HG03354 (cell line): ENCODE data around the gene HS3ST3A1.
"Not testable (repeated sequence)": the region's sequence is repeated elsewhere in the genome, so short reads cannot be mapped to it uniquely, and the experiment has no call there.

ENCODE experiments used
- ATAC-seq: cut with Tn5 transposase; IDR thresholded peaks from one replicate; pipeline ENCODE4 v1.9.1; 2021; ENCODE audit warnings: mild to moderate bottlenecking; ENCODE audit not compliant: unreplicated experiment, poor library complexity, severe bottlenecking

HS3ST3A1 gene

DNA sequence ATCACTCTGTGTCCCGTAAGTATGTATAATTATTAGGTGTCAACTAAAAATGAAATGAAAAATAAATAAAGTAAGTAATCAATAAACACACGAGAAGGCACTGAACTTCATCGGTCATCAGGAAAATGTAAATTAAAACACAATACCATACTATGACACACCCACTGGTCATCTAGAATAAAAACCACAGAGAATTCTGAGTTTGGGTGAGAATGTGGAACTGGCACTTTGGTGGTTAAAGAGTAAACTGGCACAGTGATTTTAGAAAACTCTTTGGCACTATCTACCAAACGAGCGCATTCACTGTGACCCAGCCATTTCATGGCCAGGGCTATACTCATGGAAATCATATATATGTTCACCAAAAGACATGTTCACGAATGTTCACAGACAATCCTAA is 98.2 kb downstream of the HS3ST3A1 start:
- ATAC-seq, result no peak

DNA sequence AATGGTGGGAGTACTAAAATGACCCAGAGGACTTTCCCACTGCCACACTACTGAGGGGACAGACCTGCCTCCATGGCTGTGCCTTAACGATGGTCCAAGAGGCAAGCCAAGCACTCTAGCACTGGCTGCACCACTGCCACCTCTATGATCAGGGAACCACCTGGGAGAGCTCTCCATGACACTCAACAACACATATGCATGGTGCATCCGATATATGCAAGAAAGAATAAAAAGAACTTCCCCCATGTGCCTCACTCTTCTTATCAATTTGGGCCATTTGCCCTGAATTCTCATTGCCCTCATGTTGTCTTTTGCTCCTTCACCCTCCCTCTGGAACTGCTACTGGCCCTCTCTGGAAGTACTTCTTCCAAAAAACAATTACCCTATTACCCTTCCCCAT is 99.5 kb downstream of the HS3ST3A1 start:
- no peak for ATAC-seq

DNA sequence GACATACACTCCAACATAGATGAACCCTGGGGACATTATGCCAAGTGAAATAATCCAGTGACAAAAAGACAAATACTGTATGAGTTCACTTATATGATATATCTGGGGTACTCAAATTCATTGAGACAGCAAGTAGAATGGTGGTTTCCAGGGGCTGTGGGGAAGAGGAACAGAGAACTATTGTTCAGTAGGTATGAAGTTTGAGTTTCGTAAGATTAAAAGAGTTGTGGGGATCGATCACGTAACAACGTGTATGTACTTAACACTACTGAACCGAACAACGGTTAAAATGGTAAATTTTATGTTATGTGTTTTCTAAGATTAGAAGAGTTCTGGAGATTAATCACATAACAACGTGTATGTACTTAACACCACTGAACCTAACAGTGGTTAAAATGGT is 100.8 kb downstream of the HS3ST3A1 start:
- ATAC-seq, result no peak

DNA sequence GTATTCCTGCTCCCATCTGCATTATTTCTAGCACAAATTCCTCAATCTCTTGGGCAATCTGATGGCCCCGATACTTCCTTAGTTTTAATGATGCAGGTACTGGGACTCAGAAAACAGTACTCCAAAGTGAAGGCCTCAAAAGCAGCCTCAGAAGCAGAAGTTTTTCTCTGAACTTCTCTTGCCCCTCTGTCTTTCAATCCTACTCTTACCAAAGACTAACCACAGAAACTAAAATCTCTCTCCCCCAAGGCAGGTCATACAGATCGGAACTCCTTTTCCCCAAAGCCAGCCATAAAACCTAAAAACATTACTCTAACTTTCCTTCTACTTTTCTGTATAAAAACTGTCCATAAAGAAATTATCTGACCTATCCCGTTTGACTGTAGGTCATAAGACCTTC is 103.5 kb downstream of the HS3ST3A1 start:
- ATAC-seq, result no peak

DNA sequence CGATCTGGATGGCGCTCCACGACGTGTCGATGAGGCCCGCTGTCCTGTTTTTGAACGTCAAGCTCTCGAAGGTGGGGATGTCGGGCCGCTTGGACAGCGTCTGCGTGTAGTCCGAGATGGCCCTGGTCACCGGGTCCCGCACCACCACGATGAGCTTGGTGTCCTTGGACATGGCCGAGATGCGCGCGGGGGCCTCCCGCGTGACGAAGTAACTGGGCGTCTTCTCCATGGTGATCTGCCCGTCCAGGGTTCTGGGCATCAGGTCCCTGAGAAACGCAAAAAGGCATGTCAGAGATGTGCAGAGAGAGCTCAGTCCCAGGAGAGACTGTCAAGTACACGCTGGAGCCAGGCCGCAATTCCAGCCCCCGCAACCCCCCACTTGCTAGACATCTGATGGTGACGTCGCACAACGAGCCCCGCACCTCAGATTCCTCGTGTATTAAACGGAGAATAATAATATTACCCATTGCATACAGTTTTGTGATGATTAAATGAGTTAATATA is 105.1 kb downstream of the HS3ST3A1 start:
- not testable (repeated sequence) for ATAC-seq

DNA sequence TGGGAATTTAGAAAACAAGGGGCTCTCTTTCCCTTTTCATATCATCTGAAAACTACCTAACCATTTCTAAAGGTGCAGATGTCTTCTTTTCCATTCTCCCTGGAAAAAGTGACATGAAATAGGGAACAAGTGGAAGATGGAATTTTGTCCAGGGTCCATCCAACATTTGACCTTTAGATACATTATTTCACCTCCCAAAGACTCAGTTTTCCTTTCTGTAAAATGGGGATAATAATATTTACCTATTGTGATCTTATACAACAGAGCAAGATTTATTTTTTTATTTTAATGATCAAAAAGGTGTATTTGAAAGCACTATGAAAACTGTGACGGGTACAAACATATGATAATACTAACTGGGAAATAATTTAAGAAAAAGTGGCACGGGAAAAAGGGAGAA is 106.3 kb downstream of the HS3ST3A1 start:
- no peak for ATAC-seq

DNA sequence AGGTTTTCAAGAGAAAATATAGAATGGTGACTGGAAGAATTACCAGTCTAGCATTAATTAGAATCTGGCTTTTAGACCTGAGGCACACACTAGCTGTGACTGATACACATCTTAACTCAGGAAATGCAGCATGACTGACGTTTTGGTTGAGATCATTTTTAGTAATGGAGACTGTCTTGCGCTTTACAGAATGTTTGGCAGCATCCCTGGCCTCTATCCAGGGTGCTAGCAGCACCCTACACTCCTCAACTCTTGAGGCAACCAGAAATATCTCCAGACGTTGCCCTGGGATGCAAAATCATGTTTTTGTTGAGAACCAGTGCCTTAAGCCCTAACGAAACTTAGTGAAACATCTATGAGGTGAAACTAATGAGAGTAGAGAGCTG is 109.0 kb downstream of the HS3ST3A1 start:
- no peak for ATAC-seq

DNA sequence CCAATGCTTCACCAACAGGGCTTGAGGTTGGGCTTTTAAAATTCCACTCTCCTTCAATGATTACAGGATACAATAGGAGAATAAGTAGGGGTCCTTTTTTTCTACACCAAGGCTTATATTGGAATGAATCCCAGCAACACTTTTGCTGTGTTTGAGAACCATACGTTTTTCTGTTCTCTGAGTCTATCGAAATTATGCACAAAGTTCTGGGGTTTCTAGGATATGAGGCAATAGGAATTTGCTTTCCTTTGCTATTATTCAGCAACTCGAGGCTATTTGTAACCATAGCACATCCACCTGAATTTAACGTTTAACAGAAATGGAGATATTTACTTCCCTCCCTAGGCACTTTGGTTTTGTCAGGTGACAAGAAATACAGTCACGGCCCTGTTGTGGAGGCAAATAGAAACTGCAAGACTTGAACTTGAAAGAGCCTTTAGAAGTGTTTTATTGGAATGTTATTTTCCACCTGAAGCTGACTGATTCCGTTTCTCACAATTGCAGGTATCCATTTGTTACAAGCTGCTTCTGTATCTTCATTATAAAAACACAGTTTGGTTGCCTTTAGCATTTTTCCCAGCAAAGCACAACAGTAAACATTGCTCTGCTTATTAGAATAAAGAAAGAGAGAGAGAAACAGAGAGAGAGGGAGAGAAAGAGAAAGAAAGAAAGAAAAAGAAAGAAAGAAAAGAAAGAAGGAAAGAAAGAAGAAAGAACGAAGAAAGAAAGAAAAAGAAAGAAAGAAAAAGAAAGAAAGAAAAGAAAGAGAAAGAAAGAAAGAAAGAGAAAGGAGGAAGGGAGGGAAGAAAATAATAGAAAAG is 109.6 kb downstream of the HS3ST3A1 start:
- no peak for ATAC-seq

DNA sequence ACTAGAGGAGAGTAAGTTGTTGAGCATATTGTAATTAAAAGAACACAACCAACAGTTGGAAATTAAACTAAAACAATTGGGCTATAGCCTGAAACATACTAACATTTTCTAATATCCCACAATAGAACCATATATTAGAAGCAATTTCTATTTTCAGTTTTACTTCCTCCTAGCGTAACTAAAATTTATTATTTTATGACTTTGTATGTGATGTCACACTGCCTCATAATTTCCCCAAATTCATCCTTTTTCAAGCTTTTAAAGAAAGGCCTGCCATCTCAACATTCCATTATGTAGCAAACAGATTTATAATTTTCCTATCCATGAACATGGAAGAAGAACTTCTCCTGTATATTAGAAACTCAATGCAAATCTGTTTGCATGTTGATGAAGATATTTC is 110.2 kb downstream of the HS3ST3A1 start:
- no peak for ATAC-seq

DNA sequence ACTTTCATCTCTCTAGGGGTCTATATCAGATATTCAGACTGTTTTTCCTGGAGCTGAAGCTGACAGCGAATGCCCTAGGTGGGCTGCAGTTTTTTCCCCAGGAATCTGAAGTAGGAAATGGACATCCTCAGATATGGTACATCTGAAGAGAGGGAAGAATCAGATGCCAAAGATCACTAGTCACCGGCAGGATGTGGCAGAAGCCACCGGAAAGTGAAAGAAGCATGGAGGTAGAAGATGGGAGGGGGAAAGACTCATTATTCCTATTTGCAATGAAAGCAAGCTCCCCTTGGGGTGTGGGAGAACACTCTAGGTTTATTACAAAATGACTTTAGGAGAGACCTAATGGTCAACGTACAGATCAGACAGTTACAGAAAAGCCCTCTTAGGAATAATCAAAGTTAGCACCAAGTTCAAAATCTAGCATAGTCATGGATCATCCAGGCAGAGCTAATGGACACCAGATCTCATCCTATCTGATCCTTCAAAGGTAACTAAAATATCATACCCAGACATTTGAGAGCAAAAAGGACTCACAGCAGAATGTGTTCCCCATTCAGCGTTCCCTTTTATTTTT is 110.7 kb downstream of the HS3ST3A1 start:
- no peak for ATAC-seq

DNA sequence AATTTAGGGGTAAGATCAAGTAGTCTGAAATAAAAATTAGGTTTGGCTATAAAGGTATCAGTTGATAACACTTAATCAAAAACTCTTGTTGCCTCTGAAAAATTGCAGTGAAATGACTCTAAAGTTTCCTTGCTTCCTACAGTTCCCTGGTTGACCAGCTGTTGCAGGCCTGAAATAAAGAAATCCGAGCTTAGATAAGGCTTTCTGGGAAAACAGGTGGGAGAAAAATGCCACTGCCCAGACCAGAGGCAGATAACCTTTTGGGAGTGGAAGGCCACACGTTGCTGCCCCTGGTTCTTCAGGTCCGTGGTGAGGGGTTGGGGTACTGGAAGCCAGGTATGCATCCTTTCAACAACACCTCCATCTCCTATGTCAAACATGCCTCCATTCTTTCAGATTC is 111.3 kb downstream of the HS3ST3A1 start:
- ATAC-seq, result no peak

DNA sequence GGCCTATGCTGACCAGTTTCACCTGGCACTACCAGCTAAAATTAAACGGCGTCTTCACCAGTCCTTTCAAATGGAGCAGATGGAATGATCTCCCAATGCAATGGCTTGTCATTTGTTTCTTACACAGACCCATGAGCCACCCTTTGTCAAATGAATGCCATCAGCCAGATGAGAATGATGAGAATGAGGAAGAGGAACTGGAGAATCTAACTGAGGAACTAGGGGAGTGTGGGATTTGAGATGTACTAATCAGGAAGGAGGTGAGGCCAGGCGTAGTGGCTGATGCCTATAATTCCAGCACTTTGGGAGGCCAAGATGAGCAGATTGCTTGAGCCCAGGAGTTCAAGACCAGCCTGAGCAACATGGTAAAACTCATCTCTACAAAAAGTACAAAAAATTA is 116.4 kb downstream of the HS3ST3A1 start:
- ATAC-seq, result no peak

DNA sequence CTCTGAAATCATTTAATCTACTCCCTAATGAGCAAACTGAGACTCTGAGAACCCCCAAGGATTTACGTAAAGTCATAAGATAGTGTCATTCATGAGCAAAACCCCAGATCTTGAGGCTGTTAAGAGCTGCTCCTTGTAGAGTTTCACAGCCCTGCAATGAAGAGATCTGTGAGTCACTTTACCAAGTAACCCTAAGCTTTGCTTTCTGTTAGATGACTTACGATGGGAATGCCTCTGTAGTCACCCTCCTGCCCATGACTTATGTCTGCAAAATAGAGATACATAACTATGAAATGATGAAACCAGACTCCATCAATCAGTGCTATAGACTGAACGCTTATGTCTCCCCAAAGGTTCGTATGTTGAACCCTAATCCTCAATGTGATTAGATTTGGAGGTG is 117.7 kb downstream of the HS3ST3A1 start:
- no peak for ATAC-seq

DNA sequence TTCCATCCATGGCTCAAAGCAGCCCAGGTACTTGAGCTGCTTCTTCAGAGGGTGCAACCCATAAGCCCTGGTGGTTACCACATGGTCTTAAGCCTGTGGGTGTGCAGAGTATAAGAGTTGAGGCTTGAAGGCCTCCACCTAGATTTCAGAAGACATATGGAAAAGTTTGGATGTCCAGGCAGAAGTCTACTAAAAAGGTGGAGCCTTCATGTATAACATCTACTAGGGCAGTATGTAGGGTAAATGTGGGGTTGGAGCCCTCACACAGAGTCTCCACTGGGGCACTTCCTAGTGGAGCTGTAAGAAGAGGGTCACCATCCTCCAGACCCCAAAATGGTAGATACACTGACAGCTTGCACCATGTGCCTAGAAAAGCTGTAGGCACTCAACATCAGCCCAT is 120.9 kb downstream of the HS3ST3A1 start:
- no peak for ATAC-seq

DNA sequence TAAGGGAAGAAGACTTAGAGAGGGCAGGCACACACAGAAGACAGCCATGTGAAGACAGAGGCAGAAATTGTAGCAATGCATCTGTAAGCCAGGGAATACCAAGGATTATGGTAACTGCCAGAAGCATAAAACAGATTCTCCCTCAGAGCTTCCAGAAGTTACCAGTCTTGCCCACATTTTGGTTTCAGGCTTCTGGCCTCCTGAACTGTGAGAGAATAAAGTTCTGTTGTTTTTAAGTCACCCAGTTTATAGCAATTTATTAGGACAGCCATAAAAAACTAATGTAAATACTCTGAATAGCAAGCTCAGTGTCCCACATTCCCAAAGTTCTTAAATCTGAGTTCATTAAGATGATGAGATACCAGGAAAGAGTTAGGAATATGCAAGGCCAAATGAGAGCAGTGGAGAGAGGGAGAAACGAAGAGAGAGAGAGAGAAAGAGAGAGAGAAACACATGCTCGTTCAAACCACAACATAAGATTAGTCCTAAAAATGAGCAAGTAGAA is 123.4 kb downstream of the HS3ST3A1 start:
- ATAC-seq, result no peak

DNA sequence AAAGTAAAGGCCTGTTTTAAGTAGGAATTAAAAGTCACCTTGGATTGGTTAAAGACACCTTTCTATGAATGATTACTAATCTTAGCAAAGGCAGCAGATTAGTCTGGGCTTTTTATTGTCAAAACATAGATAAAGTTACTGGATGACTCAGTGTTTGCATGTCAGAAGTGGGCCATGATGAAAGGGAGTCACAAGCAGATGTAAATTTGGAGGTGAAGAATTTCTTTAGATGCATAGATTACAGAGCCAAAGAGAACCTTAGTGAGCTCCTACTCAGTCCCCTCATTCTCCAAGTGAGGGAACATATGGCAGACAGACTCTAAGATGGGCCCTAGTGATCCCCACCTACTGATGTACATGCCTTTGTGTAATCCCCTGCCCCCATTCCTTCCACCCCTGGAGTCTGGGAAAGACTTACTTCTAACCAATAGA is 124.5 kb downstream of the HS3ST3A1 start:
- no peak for ATAC-seq

DNA sequence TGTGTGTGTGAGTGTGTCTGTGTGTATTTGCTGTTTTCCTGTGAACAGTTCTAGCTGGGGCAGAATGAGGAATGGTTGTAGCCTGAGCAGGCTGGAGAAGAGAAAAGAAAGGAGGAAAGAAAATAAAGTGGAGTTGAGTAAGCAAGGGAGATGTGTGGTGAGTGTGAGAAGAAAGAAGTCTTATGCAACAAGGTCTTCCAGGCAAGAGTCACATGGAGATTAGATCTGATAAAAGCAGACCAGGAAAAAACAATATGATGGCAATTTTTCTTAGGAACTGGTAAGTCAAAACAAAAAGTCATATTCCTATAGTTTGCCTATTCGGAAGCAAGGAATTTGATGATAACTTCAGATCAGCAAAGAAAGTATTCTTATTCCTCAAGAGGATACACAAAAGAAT is 125.0 kb downstream of the HS3ST3A1 start:
- ATAC-seq, result no peak

DNA sequence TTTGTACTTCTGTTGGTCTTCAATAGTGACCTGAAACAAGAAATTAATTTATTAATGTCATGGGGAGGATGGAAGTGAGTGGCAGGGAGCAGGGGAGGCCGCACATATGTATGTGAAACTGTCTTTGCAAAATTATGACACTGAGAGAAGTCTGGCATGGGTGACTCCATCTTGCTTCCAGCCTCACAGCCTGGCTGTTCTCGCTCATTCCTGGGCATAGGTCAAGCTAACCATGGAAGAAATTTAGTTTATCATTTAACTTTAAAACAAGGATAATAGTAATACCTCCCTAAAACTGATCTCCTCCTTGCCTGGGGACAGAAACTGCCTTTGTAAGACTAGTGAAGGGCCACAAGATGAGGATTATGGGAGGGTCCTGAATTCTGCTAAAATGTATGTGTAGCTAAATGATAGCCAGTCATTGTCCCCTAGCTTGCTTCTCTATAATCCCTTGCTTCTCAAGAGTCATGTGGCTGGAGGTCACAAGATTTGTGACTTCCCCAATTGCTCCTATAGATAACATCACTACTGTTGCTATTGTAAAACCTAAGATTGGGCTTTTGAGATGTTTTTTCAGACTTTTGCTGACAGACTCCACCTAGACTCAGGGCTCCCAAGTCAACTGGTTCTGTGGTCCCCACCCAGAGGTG is 126.0 kb downstream of the HS3ST3A1 start:
- no peak for ATAC-seq

DNA sequence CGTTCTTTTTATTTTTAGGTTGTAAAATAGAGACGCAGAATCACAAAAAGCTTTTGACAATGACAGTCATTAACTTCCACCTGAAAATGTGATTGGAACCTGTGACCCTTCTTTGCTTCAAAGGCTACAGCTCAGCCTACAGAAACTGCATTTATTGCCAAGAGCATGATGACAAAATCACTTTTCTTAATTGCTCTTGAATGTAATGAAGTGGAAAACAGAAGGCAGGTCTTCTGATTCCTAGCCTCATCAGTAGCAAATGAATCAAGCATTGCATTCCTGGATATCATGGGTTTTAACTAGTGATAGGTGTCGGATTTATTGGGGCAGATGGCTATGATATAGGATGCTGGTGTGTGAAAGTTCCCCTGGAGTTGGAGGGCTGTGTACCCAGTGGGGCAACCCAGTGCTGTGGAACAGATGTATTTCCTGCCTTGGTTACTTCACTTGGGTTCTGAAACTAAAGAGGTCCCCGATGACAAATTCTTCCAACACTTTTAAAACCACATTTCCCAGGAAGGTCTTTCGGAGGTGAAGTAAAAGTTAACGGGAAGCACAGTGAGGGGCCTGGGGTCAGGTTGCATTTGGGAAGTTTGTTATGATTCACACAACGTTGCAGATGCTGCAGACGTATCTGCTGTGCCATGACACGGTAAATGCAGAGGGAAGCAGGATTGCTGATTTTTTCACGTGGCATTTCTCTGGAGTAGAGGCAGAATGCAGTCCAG is 127.5 kb downstream of the HS3ST3A1 start:
- no peak for ATAC-seq

DNA sequence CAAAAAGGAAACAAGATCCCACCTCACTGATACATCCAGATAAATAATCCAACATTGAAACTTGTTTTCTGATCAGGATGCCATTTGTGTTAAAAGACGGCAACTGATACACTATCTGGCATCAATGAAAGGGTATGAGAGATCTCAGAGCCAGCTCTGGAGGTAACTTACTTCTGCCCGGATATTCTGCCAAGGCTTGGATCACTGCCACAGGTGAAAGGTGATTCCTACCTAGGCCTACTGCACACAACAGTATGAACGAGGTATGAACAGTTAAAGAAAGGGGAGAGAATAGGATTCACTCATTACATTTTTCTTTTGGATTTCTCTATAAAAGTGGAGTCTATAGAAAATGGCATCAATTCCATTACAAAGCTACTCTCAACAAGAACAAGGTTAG is 136.1 kb downstream of the HS3ST3A1 start:
- ATAC-seq, result no peak
